ENCODE data around the gene RACGAP1.

RACGAP1 gene

GRCh38 chr12:50021031-50021430, 4.3 kb downstream of the RACGAP1 start:
- TF ChIP-seq, protein P1, sequence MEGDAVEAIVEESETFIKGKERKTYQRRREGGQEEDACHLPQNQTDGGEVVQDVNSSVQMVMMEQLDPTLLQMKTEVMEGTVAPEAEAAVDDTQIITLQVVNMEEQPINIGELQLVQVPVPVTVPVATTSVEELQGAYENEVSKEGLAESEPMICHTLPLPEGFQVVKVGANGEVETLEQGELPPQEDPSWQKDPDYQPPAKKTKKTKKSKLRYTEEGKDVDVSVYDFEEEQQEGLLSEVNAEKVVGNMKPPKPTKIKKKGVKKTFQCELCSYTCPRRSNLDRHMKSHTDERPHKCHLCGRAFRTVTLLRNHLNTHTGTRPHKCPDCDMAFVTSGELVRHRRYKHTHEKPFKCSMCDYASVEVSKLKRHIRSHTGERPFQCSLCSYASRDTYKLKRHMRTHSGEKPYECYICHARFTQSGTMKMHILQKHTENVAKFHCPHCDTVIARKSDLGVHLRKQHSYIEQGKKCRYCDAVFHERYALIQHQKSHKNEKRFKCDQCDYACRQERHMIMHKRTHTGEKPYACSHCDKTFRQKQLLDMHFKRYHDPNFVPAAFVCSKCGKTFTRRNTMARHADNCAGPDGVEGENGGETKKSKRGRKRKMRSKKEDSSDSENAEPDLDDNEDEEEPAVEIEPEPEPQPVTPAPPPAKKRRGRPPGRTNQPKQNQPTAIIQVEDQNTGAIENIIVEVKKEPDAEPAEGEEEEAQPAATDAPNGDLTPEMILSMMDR (IDR thresholded peaks at IDR 0.05; ENCODE audit: borderline replicate concordance, control extremely low read depth, extremely low read depth, insufficient read depth, missing control alignments) = no peak
- in situ Hi-C loops (cut with MboI; ENCODE audit: low sequenced_read_pairs, unreplicated experiment) = no loop called here
- no peak for DNase-seq (ENCODE audit: low spot score)

DNA sequence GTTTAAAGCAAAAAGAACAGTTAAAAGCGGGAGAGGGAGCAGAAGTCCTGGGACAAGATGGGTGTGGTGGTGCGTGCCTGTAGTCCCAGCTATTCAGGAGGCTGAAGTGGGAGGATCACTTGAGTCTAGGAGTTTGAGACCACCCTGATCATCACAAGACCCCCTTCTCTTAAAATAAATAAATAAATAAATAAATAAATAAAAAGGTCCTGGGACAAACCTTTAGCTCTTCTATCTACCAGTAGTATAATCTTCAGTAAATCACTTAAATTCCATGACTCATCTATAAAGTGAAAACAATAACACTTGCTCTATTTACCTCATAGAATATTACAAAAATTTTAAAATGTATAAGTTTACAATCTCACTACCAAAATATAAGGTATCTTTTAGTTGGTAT, 5.8 kb downstream of the RACGAP1 start:
- in situ Hi-C loops (cut with MboI; ENCODE audit: low sequenced_read_pairs, unreplicated experiment) = no loop called here
- TF ChIP-seq, protein P1 (IDR thresholded peaks at IDR 0.05; ENCODE audit: borderline replicate concordance, control extremely low read depth, extremely low read depth, insufficient read depth, missing control alignments) = no peak

GRCh38 chr12:50018968-50019367, 6.3 kb downstream of the RACGAP1 start:
- no peak for DNase-seq (ENCODE audit: low spot score)
- in situ Hi-C loops (cut with MboI; ENCODE audit: low sequenced_read_pairs, unreplicated experiment) = no loop called here
- TF ChIP-seq, protein P1 (IDR thresholded peaks at IDR 0.05; ENCODE audit: borderline replicate concordance, control extremely low read depth, extremely low read depth, insufficient read depth, missing control alignments) = no peak

More for the DNA sequence above, 5.8 kb downstream of the RACGAP1 start:
- no peak for DNase-seq (ENCODE audit: low spot score)

- TF ChIP-seq, protein P1 (IDR thresholded peaks at IDR 0.05; ENCODE audit: borderline replicate concordance, control extremely low read depth, extremely low read depth, insufficient read depth, missing control alignments) = no peak
- in situ Hi-C loops (cut with MboI; ENCODE audit: low sequenced_read_pairs, unreplicated experiment) = no loop called here
Observed at GRCh38 chr12:50018154-50018553, 7.1 kb downstream of the RACGAP1 start.

DNA sequence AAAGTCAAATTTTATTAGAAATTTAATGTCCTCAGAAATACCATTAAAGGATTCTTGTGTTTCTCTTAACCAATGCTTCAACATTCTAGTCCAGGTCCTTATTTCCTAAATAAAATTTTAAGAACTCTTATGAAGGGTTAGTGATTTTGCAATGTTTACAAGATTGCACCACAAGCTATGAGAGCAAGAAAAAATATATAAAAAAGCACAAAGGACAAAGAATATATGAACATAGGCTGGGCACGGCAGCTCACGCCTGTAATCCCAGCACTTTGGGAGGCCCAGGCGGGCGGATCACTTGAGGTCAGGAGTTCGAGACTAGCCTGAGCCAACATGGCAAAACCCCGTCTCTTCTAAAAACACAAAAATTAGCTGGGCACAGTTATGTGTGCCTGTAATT, 7.7 kb downstream of the RACGAP1 start:
- TF ChIP-seq, protein P1 (IDR thresholded peaks at IDR 0.05; ENCODE audit: borderline replicate concordance, control extremely low read depth, extremely low read depth, insufficient read depth, missing control alignments) = no peak
- DNase-seq (ENCODE audit: low spot score) = no peak
- in situ Hi-C loops (cut with MboI; ENCODE audit: low sequenced_read_pairs, unreplicated experiment) = no loop called here

More at GRCh38 chr12:50018154-50018553, 7.1 kb downstream of the RACGAP1 start:
- DNase-seq (ENCODE audit: low spot score) = no peak

- in situ Hi-C loops (cut with MboI; ENCODE audit: low sequenced_read_pairs, unreplicated experiment) = no loop called here
- TF ChIP-seq, protein P1 (IDR thresholded peaks at IDR 0.05; ENCODE audit: borderline replicate concordance, control extremely low read depth, extremely low read depth, insufficient read depth, missing control alignments) = no peak
- no peak for DNase-seq (ENCODE audit: low spot score)
Observed at GRCh38 chr12:50016501-50017475, 8.5 kb downstream of the RACGAP1 start.
